HG03442 (cell line): ENCODE data around the gene ATG7.
"Not testable (repeated sequence)": the region's sequence is repeated elsewhere in the genome, so short reads cannot be mapped to it uniquely, and the experiment has no call there.

Experiments
- ATAC-seq: cut with Tn5 transposase; IDR thresholded peaks from one replicate; pipeline ENCODE4 v1.9.1; 2021; ENCODE audit warnings: mild to moderate bottlenecking, moderate library complexity; ENCODE audit not compliant: unreplicated experiment

Gene ATG7

DNA sequence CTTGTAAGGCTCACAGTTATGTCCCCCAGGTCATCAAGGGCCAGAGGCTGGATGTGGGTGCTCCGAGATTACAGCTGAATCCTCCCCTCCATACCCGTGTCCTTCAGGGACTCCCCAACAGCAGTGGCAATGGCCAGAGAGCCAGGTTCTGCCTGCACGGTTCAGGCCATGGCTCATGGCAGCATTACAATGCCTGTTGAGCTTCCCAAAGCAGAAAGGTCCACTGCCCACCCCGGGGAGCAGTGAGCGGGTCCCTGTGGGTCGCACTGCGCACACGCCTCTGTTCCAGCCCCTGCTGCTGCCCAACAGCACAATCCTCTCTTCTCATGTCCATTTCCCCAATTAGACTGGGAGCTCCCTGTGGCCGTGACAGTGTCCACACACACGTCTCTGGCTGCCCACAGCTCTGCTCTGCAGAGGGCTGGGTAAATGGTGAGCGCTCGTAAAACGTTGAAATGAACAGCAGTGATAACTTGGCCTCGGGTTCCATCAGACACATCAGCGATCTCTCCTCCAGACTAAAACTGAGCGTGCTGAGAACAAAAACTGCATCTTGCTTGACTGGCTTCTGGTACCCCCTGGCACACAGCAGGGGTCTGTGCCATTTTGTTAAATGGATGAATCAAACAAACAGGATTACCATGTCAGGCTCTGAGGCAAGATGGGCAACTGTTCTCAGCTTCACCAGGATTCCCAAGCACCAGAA, 291.1 kb downstream of the ATG7 start:
- no peak for ATAC-seq

DNA sequence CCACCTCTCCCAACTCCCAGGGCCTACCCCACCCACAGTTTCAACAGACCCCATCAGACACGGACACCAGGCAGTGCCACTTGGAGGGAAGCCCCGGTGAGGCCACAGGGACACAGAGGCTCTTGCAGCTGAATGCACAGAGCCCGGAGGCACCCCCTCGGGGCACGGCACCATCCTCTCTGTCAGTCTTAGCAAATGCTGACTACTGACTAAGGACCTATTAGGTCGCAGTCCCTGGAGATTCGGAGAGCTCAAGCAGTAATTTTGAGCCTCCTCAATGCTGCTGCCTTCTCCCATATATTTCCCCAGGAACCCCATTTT, 291.6 kb downstream of the ATG7 start:
- ATAC-seq, result no peak

DNA sequence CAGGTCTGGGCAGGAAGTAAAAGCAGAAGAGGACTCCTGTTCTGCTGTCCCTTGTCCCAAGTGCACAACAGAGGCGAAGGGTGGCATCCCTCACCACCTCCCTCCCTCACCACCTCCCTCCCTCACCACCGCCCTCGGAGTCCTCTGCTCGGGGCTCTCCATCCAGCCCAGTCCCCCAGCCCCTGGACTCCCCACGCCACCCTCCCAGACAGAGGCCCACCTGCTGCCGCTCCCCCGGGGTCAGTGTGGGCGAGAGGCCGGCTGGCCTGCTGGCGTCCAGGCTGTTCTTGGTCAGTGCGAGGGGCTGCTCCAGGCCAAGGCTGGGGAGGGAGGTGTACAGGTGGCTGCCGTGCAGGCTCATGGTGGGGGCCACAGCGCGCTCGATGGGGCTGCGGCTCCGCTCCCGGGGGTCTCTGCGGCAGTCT, 292.4 kb downstream of the ATG7 start:
- ATAC-seq, result no peak

GRCh38 chr3:11565072-11565471, 292.9 kb downstream of the ATG7 start:
- ATAC-seq, result no peak

DNA sequence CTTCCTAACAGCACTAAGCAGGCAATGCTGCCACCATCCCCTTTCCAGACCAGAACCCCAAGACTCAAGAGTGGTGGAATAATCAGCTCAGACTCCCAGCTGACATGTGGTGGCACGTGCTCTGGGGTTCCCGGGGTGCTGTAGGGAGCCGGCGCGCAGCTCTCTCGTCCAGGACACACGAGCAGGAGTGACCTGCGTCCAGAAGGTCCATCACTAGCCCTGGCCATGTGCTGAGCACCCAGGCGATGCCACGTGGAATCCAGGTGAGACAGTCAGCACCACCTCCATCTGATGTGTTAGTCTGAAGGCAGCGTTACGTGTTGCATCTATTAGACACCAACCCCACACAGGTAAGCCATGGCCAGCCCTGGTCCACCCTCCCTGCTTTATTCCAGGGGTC, 293.3 kb downstream of the ATG7 start:
- no peak for ATAC-seq

DNA sequence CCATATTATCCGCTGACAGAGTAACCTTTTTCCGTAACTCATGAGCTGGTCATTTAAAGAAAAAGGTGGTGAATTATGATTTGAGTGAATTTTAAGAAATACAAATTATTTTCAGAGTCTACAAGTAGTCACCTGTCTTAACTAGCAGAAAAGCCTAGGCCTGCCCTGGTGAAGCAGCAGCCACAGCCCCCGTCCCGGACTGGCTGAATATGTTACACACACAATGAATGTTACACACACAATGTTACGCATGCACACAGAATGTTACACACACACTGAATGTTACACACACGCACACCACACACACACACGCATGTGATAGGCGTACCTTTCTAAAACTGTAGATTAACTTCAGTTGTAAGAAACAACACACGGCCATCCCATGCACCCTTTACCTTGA, 293.7 kb downstream of the ATG7 start:
- ATAC-seq, result no peak

GRCh38 chr3:11566478-11566877, 294.3 kb downstream of the ATG7 start:
- ATAC-seq, result no peak

GRCh38 chr3:11566916-11567315, 294.7 kb downstream of the ATG7 start:
- ATAC-seq, result no peak

- no peak for ATAC-seq
These were observed 295.6 kb downstream of the ATG7 start for GRCh38 chr3:11567516-11568467.

DNA sequence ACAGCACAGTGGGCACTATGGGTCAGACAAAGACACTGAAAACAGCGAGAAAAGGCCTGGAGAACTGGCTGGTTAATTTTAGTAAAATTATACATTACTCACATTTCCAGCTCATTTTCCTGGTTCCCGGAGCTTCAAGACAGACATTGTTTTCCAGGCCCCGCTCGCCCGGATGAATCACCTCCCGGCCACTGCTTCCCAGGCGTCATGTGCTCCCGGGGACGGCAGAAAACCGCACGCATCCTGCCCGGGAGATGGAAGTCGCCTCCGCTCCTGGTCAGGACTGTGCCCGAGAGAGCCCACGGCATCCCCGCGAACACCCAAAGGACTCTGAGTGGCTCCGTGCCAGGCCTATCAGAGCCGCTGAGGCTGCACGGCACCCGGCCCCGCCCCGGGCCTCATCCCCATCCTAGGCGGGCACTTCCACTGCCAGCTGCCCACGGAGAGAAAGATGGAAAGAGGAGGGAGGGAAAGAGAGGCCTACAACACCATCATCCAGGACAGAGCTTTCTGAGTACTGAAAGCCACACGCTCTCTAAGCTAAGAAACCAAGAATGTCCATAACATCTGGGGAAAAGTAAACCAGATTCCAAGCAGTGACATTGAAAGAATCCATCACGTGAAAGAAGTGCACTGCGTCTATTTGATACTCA, 296.4 kb downstream of the ATG7 start:
- no peak for ATAC-seq

GRCh38 chr3:11569156-11569741, 297.1 kb downstream of the ATG7 start:
- ATAC-seq, result no peak

GRCh38 chr3:11570251-11570650, 298.1 kb downstream of the ATG7 start:
- no peak for ATAC-seq

- no peak for ATAC-seq
These were observed 298.7 kb downstream of the ATG7 start for GRCh38 chr3:11570789-11571495.

DNA sequence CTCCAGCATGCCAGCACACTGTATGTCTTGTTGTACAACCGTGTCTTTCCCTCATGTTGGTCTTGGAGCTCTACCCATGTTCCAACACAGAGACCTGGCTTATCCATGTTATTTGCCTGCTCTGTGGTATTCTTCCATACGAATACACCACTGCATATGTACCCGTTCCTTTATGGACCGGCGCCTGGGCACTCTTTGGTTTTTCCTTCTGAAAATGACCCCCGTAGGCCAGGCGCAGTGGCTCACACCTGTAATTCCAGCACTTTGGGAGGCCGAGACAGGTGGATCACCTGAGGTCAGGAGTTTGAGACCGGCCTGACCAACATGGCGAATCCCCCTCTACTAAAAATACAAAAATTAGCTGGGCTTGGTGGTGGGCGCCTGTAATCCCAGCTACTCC, 300.5 kb downstream of the ATG7 start:
- not testable (repeated sequence) for ATAC-seq

GRCh38 chr3:11574981-11575669, 302.9 kb downstream of the ATG7 start:
- no peak for ATAC-seq

DNA sequence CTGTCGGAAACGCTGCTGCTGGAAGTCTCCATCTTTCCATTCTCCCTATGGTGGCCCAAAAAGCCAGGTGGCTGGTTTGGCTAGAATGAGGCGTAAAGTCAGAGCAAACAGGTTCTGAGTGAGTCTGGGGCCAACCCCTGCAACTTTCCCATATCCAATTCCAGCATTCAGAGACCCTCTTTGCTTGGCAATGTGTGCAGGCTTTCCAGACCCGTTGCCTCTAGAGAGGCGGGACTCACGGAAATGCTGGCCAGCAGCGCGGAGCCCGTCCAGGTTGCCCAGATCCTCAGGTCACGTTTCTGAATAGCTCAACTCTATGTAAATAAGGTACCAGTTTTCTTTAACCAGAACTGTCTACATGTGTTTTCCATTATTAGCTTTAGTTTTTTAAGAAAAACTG, 303.5 kb downstream of the ATG7 start:
- ATAC-seq, result no peak

DNA sequence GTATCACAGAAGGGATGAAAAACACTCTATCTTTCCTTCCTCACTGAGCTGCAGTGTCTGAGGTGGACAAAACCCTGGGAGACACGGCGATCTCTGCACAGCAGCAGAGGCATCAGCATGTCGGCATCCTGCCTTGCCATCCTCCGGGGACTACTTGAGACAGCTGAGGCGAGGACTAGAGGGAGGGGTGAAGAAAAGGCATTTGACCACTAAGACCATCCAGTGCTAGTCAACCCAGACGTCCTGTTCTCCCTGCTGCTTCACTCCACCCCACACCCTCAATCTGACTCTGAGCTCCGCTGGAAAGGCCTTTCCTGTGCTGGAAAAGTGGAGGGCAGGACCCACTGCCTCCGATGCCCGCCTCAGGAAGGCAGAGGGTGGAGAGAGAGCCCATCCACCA, 304.3 kb downstream of the ATG7 start:
- ATAC-seq, result no peak

- ATAC-seq, result no peak
These were observed 306.0 kb downstream of the ATG7 start for GRCh38 chr3:11578169-11578568.

DNA sequence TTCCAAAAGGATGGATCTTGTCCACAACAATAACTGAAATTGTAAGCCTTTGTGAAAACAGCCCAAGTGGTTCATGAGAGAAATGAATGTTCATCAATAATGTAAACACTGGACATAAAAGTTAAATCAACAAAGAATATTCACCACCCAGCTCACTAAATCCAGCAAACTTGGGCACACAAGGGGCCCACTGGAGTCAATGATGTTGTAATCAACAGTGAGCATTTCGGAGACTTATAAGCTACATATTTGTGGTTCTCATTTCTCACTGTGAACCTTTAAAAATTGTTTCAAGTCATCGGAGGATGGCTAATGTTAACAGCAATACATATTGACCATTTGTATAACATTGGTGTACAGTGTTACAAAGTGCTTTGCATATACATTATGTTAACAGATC, 308.4 kb downstream of the ATG7 start:
- ATAC-seq, result no peak
